BLaER1 (cell line): Measurements from ENCODE around the gene ANAPC13.
A peak's percentile ranks its signal among the peaks of the same experiment; 100 is the strongest.

Source experiments
- H3K27ac ChIP-seq: shearing (Covaris generic); formaldehyde crosslinking; 2 replicates; pipeline ENCODE4 v1.8.1; 2022
- H3K27me3 ChIP-seq: shearing (Covaris generic); formaldehyde crosslinking; 2 replicates; pipeline ENCODE4 v1.8.1; 2022
- H3K36me3 ChIP-seq: shearing (Covaris generic); formaldehyde crosslinking; 2 replicates; pipeline ENCODE4 v1.8.1; 2022
- H3K4me1 ChIP-seq: shearing (Covaris generic); formaldehyde crosslinking; 2 replicates; pipeline ENCODE4 v1.8.1; 2022
- H3K4me2 ChIP-seq: shearing (Covaris generic); formaldehyde crosslinking; 2 replicates; pipeline ENCODE4 v1.8.1; 2022
- H3K4me3 ChIP-seq: shearing (Covaris generic); formaldehyde crosslinking; 2 replicates; pipeline ENCODE4 v1.8.1; 2022
- H3K9ac ChIP-seq: shearing (Covaris generic); formaldehyde crosslinking; 2 replicates; pipeline ENCODE4 v1.8.1; 2022
- H3K9me3 ChIP-seq: shearing (Covaris generic); formaldehyde crosslinking; 2 replicates; pipeline ENCODE4 v1.8.1; 2022
- H4K20me1 ChIP-seq: shearing (Covaris generic); formaldehyde crosslinking; 2 replicates; pipeline ENCODE4 v1.8.1; 2022
- Cebpa-rat ChIP-seq: shearing (Covaris generic); IDR thresholded peaks from 2 replicates; pipeline ENCODE4 v1.8.1; 2022

Gene ANAPC13

DNA sequence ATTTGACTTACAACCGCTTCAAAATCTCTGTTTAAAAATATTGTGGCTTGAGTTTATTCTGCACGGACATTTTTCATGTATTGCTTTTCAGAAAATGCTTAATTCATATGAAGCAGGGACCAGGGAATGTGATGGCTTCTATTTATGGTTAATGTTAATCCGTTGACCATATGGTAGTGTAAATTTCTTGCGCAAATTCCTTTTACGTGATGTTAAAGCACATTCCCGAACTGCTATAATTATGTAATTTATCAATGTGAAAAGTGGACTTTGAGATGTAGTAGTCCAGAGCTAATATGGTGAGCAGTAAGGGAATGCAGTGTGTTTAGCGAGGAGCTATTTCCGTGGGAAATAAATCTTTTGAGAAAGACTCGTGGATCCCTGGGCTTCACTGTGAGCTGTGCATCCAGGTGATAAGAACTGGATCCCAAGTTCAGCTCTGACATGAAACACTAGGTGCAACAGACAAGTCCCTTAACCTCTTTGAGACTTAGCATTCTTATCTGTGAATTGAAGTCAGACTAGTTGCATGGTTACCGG lies 27.3 kb downstream of the ANAPC13 start:
- no peaks in the 10 kb centered on the region for H3K9me3 ChIP-seq
- no peak for TF ChIP-seq Cebpa-rat

DNA sequence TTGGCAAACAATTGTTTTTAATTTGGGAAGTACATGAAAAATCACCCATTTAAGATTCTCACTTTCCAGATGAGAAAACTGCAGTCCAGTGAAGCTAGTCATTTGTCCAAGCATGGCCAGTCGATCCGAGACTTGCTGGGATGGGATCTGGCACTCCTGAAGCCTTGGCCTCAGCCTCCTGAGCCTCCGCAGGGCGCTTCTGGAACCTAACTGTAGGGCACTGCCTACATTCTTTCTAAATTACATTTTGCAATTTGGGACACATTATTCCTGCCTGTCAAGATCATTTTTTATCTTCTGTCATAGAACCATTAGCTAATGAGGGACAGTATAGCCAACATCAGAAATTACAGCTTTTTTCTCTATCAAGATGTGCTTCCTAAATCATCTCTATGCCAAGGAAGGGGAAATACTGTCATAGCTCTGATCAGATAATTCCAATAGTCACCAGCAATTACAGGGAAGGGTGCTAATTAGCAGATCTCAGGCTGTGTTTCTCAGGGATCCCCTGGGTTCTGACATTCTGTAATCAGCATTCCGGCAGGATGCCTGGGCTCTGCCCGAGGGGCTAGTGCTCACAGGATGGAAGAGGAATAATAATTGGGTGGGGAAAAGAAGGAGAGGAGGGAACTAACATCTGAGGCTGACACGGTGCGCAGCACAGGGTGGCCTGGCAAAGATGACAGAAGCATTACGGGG lies 28.3 kb downstream of the ANAPC13 start:
- Histone ChIP-seq H3K4me2 (no peak overlapping the region), H3K4me3 (no peak overlapping the region), H3K27me3 (no peaks in the 10 kb centered on the region), H3K27ac (no peak overlapping the region), H3K9ac (no peak overlapping the region), H4K20me1 (no peaks in the 10 kb centered on the region), H3K36me3 (no peaks in the 10 kb centered on the region), H3K9me3 (no peaks in the 10 kb centered on the region), H3K4me1 (no peaks in the 10 kb centered on the region)
- TF ChIP-seq Cebpa-rat: no peak

More for the DNA sequence above, 27.3 kb downstream of the ANAPC13 start:
- no peaks in the 10 kb centered on the region for H3K4me1 ChIP-seq
- H4K20me1 ChIP-seq: no peaks in the 10 kb centered on the region
- no peak overlapping the region for H3K4me3 ChIP-seq
- H3K36me3 ChIP-seq: no peaks in the 10 kb centered on the region
- H3K4me2 ChIP-seq: no peak overlapping the region
- no peak overlapping the region for H3K9ac ChIP-seq
- no peak overlapping the region for H3K27ac ChIP-seq
- H3K27me3 ChIP-seq: no peaks in the 10 kb centered on the region

- H3K27ac ChIP-seq: no peak overlapping the region
- H3K4me3 ChIP-seq: no peak overlapping the region
- H3K9me3 ChIP-seq: no peaks in the 10 kb centered on the region
- no peak overlapping the region for H3K4me2 ChIP-seq
- H3K36me3 ChIP-seq: no peaks in the 10 kb centered on the region
- no peaks in the 10 kb centered on the region for H3K4me1 ChIP-seq
- no peaks in the 10 kb centered on the region for H3K27me3 ChIP-seq
- no peak for TF ChIP-seq Cebpa-rat
- H3K9ac ChIP-seq: no peak overlapping the region
- no peaks in the 10 kb centered on the region for H4K20me1 ChIP-seq
These were observed 32.2 kb downstream of the ANAPC13 start for GRCh38 chr3:134453631-134454030.

- Histone ChIP-seq H3K36me3 (no peaks in the 10 kb centered on the region), H3K4me3 (no peak overlapping the region), H3K4me1 (peaks cover 17% of the 10 kb centered on the region), H3K9me3 (peaks cover 10% of the 10 kb centered on the region), H3K27ac (no peak overlapping the region), H3K27me3 (no peaks in the 10 kb centered on the region), H3K9ac (no peak overlapping the region), H3K4me2 (no peak overlapping the region), H4K20me1 (no peaks in the 10 kb centered on the region)
- no peak for TF ChIP-seq Cebpa-rat
These were observed 35.8 kb downstream of the ANAPC13 start for GRCh38 chr3:134449951-134450350.

GRCh38 chr3:134449277-134449676 lies 36.5 kb downstream of the ANAPC13 start:
- peaks cover 15% of the 10 kb centered on the region for H3K9me3 ChIP-seq
- no peaks in the 10 kb centered on the region for H3K36me3 ChIP-seq
- no peak overlapping the region for H3K27ac ChIP-seq
- no peak for TF ChIP-seq Cebpa-rat
- H4K20me1 ChIP-seq: no peaks in the 10 kb centered on the region
- peaks cover 17% of the 10 kb centered on the region for H3K4me1 ChIP-seq
- H3K27me3 ChIP-seq: no peaks in the 10 kb centered on the region
- no peak overlapping the region for H3K4me2 ChIP-seq
- no peak overlapping the region for H3K9ac ChIP-seq
- H3K4me3 ChIP-seq: no peak overlapping the region

- H3K4me2 ChIP-seq: no peak overlapping the region
- no peaks in the 10 kb centered on the region for H3K36me3 ChIP-seq
- no peak overlapping the region for H3K4me3 ChIP-seq
- H4K20me1 ChIP-seq: no peaks in the 10 kb centered on the region
- TF ChIP-seq Cebpa-rat: no peak
- peaks cover 17% of the 10 kb centered on the region for H3K4me1 ChIP-seq
- no peak overlapping the region for H3K27ac ChIP-seq
- no peaks in the 10 kb centered on the region for H3K27me3 ChIP-seq
- H3K9ac ChIP-seq: no peak overlapping the region
- peaks cover 16% of the 10 kb centered on the region for H3K9me3 ChIP-seq
These were observed 37.1 kb downstream of the ANAPC13 start for GRCh38 chr3:134448664-134449063.

GRCh38 chr3:134447351-134447750 lies 38.4 kb downstream of the ANAPC13 start:
- Histone ChIP-seq H3K4me3 (no peak overlapping the region), H3K4me2 (peak overlapping the region; percentile 61), H3K4me1 (peaks cover 17% of the 10 kb centered on the region), H3K9me3 (peaks cover 16% of the 10 kb centered on the region), H3K9ac (no peak overlapping the region), H3K27me3 (no peaks in the 10 kb centered on the region), H3K36me3 (no peaks in the 10 kb centered on the region), H3K27ac (no peak overlapping the region), H4K20me1 (no peaks in the 10 kb centered on the region)
- no peak for TF ChIP-seq Cebpa-rat

DNA sequence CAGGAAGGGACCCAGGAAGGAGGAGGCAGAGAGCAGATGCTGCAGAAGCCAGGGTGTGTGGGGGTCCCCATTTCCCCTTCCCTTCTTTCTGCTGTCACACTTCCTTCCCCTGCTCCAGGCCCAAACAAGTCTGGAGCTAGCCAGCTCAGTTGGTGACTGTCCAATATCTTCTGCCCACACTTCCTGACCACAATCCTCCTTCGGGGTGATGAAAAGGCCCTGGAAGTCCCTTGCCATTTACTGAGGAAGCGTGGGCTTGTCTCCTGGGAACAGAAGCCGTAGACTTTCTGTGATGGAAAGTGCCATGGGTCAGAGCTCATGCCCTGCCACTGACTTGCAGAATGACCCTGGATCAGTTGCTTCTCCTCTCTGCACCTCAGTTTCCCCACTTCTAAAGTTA lies 39.0 kb downstream of the ANAPC13 start:
- H3K4me1 ChIP-seq: peaks cover 17% of the 10 kb centered on the region
- H3K27me3 ChIP-seq: no peaks in the 10 kb centered on the region
- H3K9me3 ChIP-seq: peaks cover 16% of the 10 kb centered on the region
- no peak overlapping the region for H3K27ac ChIP-seq
- no peak overlapping the region for H3K4me3 ChIP-seq
- peak overlapping the region; percentile 61 for H3K4me2 ChIP-seq
- TF ChIP-seq Cebpa-rat: no peak
- no peak overlapping the region for H3K9ac ChIP-seq
- H3K36me3 ChIP-seq: no peaks in the 10 kb centered on the region
- no peaks in the 10 kb centered on the region for H4K20me1 ChIP-seq

- Histone ChIP-seq H3K9me3 (peaks cover 16% of the 10 kb centered on the region), H3K27ac (no peak overlapping the region), H4K20me1 (no peaks in the 10 kb centered on the region), H3K9ac (no peak overlapping the region), H3K4me3 (no peak overlapping the region), H3K27me3 (no peaks in the 10 kb centered on the region), H3K36me3 (no peaks in the 10 kb centered on the region), H3K4me1 (peaks cover 17% of the 10 kb centered on the region), H3K4me2 (no peak overlapping the region)
- no peak for TF ChIP-seq Cebpa-rat
These were observed 40.1 kb downstream of the ANAPC13 start for GRCh38 chr3:134445636-134446035.

DNA sequence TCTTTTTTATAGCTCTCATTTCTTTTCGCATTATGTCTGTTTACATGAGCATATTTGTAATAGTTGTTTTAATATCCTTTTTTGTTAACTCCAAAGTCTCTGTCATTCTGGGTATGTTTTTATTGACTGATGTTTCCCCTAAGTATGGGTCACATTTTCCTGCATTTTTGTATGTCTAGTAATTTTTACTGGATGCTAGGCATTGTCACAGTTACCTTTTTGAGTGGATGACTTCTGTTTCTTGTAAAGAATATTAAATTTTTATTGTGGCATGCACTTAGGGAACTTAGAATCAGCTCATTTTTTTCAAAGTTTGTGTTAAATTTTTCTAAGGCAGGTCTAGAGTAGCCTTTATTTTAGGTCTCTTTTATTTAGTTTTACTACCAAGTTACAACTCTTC lies 40.7 kb downstream of the ANAPC13 start:
- no peak overlapping the region for H3K27ac ChIP-seq
- H3K4me1 ChIP-seq: peaks cover 17% of the 10 kb centered on the region
- no peak overlapping the region for H3K4me2 ChIP-seq
- no peaks in the 10 kb centered on the region for H4K20me1 ChIP-seq
- H3K27me3 ChIP-seq: no peaks in the 10 kb centered on the region
- no peak for TF ChIP-seq Cebpa-rat
- H3K36me3 ChIP-seq: no peaks in the 10 kb centered on the region
- H3K9ac ChIP-seq: no peak overlapping the region
- H3K4me3 ChIP-seq: no peak overlapping the region
- peaks cover 16% of the 10 kb centered on the region for H3K9me3 ChIP-seq
